Activated naive CD4-positive, alpha-beta T cell treated with anti-CD3 and anti-CD28 coated beads, Interleukin-2, amount 50 U/mL, for 16 hours (primary cell): Measurements from ENCODE around the gene PSMB2.

Experiments
- DNase-seq: peaks from one replicate; pipeline ENCODE4 v3.0.0-alpha.2; 2020

Gene PSMB2

DNA sequence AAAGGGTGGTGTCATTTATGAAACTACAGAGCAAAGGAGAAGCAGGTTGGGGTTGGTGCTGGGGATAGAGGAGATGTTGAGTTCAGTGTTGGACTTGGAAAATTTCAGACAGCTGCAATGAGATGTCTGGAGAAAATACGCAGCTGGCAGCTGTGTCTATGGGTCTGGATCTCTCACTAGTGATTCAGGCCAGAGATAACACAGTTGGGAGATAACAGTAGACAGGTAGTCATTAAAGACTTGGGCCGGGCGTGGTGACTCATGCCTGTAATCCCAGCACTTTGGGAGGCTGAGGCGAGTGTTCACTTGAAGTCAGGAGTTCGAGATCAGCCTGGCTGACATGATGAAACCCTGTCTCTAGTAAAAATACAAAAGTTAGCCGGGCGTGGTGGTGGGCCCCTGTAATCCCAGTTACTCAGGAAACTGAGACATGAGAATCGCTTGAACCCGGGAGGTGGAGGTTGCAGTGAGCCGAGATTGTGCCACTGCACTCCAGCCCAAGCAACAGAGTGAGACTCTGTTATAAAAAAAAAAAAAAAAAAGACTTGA lies 70.7 kb downstream of the PSMB2 start:
- no peak for DNase-seq

- no peak for DNase-seq
Measured at GRCh38 chr1:35569936-35570335, 71.4 kb downstream of the PSMB2 start.

DNA sequence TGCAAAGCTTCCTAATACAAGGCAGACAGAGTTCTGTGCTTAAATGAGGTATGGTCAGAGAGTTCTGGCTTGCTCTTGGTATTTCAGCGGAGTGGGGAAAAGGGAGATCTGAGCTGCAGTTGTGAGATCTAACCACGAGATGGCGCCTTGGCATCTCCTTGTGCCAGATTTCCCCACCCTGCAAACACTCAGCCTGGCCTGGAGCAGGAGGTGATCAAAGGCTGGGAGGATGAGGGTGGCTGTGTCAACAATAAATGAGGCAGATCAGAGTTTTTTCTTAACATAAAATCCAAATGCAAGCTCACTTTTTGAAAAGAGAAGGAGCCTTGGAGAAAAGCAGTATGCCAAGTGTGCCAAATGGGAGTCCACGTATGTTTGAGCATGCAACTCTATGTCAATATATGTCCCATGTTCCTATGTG lies 72.3 kb downstream of the PSMB2 start:
- DNase-seq = peak; percentile 62

GRCh38 chr1:35567947-35568558 lies 73.3 kb downstream of the PSMB2 start:
- no peak for DNase-seq

GRCh38 chr1:35565742-35566133 lies 75.6 kb downstream of the PSMB2 start:
- DNase-seq = no peak

- no peak for DNase-seq
Measured at GRCh38 chr1:35564884-35565741, 76.2 kb downstream of the PSMB2 start.

- peak; percentile 80 for DNase-seq
Measured at GRCh38 chr1:35564037-35564883, 77.1 kb downstream of the PSMB2 start.

GRCh38 chr1:35563166-35563565 lies 78.2 kb downstream of the PSMB2 start:
- DNase-seq = no peak

DNA sequence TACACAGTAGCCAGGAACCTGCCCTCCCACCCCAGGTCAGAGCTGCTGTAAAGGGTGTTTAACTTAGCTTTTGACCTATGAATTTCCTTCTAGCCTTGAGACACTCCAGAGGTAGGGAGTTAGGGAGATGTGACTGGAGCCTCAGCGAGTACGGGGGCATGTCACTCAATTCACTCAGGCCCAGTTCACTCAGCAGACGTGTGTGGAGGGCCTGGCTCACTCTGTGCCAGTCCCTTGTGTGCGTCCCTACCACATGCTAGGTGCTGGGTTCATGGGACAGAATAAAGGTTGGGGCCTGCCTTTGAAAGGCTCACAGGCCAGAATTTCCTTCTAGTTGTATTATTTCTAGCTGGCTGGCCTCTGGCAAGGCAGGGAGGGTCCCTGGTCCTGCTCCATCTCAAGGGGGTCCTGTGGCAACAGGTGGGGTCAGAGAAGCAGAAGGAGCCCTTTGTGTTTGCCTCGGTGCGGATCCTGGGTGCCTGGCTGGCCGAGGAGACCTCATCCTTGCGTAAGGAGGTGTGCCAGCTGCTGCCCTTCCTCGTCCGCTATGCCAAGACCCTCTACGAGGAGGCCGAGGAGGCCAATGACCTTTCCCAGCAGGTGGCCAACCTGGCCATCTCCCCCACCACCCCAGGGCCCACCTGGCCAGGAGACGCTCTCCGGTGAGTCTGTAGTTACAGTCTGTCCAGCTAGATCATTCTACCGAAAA lies 79.2 kb downstream of the PSMB2 start:
- no peak for DNase-seq

- DNase-seq = no peak
Measured at GRCh38 chr1:35561297-35561971, 79.9 kb downstream of the PSMB2 start.

DNA sequence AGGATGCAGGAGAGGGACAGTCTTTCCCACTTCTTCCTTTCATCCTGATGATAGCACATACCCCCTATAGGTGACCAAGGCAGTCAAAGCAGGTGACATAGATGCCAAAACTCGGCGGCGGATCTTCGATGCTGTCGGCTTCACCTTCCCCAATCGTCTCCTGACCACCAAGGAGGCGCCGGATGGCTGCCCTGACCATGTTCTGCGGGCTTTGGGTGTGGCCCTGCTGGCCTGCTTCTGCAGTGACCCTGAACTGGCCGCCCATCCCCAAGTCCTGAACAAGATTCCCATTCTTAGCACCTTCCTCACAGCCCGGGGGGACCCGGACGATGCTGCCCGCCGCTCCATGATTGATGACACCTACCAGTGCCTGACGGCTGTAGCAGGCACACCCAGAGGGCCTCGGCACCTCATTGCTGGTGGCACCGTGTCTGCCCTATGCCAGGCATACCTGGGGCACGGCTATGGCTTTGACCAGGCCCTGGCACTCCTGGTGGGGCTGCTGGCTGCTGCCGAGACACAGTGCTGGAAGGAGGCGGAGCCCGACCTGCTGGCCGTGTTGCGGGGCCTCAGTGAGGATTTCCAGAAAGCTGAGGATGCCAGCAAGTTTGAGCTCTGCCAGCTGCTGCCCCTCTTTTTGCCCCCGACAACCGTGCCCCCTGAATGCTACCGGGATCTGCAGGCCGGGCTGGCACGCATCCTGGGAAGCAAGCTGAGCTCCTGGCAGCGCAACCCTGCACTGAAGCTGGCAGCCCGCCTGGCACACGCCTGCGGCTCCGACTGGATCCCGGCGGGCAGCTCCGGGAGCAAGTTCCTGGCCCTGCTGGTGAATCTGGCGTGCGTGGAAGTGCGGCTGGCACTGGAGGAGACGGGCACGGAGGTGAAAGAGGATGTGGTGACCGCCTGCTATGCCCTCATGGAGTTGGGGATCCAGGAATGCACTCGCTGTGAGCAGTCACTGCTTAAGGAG lies 80.8 kb downstream of the PSMB2 start:
- DNase-seq = no peak

- no peak for DNase-seq
Measured at GRCh38 chr1:35559317-35559944, 81.9 kb downstream of the PSMB2 start.

GRCh38 chr1:35558374-35559316 lies 82.7 kb downstream of the PSMB2 start:
- peak; percentile 40 for DNase-seq

DNA sequence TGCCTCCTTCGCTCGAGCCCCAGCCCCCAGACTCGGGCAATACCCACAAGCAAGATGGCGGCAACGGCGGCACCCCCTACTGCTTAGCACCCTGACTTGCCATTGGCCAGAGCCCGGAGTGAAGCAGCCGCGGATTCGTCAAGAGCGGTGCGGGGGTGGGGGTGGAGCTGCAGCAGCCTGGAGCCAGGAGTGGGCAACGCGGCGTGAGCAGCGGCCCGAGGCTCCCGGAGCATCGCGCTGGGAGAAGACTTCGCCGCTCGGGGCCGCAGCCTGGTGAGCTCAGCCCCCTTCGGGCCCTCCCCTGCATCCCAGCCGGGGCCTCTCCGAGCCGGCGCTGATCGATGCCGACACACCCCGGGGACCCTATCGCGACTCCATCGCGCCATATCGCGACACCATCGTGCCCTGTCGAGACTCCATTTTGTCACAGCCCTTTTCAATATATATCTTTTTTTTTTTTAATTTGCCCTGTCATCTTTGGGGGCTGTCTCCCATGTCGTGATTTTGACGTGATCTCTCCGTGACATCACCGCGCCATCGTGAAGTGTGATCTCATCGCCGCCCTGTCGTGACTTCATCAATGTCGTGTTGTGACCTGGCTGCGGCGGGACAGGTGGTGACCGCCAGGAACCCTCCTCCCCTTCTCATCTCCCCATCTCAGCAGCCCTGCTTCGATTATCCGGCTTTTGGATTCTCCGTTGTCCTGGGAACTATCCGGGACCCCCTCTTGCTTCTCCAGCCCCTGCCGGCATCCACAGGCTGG lies 83.5 kb downstream of the PSMB2 start, which contains the start of gene NCDN:
TSS of gene NCDN (plus strand) at position 189 of the 763 bp plus-strand sequence. CDS start at position 581, 392 bp downstream.
- peak; percentile 97 for DNase-seq

GRCh38 chr1:35557118-35557610 lies 84.2 kb downstream of the PSMB2 start, which contains the start of gene KIAA0319L:
Gene KIAA0319L (minus strand): TSS chr1:35557403. CDS start chr1:35554491, 2,912 bp downstream.
- DNase-seq = no peak

DNA sequence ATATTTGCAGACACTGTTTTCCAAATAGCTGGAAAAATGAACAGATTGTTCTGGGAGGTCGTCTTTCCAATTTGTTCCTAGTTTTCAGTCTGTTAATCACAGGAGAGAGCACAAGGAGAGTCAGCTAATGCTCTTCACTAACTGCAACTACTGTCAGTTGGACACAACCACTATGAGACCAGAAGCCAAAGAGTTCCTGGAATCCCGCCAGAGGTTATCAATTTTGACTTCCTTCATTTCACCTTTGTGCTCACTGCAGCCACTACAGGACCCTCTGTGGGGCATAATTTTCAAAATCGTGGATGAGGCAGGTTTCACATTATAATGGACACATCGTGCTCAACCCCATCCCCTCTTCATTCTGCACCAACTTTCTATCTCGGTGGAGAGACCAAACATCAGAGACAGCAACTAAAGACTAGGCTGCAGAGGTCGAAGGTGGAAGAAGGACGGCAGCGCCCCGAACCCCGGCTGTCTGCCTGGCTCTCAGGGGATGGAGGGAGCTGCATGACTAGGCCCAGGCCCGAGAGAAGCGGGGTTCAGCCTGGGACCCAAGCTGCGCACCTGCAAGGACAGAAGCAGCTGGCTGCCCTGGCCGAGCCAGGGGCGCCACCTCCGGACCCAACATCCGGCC lies 84.7 kb downstream of the PSMB2 start:
- DNase-seq = no peak
